HG02885 (cell line): ENCODE data around the gene LPIN1.
"Not testable (repeated sequence)": the region's sequence is repeated elsewhere in the genome, so short reads cannot be mapped to it uniquely, and the experiment has no call there.

Source experiments
- ATAC-seq: cut with Tn5 transposase; IDR thresholded peaks from one replicate; pipeline ENCODE4 v1.9.1; 2021; ENCODE audit warnings: mild to moderate bottlenecking; ENCODE audit not compliant: unreplicated experiment, poor library complexity

LPIN1 gene

DNA sequence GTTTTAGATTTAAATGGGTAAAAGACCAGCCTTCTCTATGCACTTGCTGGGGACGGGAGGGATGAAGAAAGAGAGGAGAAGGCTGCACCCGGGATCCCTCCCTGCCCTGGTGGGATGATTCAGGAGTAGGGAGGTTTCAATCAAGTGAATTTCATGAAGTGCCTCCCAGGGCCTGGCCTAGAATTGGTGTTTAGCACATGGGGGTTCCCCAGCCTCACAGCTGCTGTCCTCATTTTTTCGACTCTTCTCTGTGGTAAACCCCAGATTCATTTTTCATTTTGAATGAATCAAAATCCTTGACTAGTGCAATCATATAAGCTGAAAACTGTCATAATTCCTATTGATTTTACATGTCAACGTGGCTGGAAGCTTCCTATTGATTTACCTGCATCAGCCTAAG, 81.1 kb downstream of the LPIN1 start:
- peak; percentile 32 for ATAC-seq

DNA sequence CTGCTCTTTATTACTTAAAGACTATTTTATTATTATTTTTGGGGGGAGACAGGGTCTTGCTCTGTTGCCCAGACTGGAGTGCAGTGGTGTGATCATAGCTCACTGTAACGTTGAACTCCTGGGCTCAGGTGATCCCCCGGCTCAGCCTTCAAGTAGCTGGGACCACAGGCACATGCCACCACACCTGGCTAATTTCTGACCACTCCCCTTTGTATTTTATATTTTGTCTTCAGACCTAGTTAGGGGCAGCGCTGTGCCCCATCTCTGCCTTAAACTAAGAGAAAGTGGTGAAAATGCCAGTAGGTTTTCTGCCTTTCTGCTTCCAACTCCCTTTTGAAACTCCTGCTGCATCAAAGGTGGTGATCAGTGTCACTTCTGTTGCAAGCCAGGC, 82.5 kb downstream of the LPIN1 start:
- ATAC-seq = no peak

DNA sequence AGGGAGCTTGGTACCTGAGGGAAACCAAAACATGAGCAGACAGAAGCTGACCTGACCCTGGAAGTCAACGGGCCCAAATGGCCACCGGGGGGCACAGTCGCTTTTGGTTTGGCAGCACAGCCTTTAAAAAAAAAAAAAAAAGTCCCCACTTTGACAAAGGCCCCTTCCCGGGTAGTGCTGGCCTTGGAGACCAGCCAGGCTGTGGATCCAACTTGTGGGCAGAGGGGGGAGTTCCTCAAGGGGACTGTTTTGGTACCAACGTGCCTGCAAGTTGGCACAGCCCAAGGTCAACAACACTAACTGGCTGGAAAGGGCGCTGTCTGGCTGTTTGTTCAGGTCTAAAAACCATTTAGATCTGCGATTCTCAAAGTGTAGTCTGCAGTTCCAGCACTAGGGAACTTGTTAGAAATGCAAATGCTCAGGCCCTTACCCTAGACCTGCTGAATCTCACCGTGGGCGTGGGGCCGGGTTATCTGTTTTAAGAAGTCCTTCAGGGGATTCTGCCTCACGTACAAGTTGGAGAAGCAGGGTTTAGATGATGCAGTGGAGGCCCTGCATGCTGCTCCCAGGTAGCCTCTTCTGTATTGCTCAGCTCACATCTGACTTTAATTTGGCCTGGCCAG, 83.0 kb downstream of the LPIN1 start:
- ATAC-seq = peak; percentile 31

DNA sequence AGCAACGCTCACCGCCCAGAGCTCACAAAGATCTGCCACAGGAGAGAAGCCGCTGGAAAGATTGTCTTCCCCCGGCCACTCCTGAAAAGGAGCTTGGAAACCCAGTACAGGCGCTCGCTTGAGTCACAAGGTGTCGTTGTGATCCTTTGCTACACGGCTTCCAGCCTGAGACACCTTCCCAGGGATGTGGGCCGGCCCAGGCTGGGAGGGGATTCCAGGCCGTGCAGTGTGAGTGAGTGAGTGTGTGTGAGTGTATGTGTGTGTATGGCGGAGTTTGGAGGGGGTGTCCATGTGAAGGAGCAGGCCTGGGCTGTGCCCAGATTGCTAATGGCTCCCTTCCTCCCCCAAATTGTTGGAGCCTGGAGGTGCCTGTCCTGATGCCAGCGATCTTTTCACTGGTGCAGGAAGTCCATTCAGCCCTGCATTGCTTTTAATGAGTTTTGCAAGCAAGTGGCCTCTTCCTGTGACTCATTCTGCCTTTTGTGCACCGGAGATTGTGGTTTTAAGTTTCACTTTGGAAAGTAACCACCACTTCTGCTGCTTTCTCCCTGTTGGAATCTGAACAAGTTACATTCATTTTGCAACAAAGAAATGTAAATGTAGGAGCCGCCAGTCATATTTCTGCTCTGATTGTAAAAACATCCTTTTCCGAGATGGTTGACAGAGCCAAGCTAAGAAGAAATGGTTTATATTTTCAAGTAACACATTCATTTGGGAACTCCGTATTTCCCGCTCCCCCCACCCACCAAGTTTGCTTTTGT, 83.7 kb downstream of the LPIN1 start:
- peak; percentile 85 for ATAC-seq

DNA sequence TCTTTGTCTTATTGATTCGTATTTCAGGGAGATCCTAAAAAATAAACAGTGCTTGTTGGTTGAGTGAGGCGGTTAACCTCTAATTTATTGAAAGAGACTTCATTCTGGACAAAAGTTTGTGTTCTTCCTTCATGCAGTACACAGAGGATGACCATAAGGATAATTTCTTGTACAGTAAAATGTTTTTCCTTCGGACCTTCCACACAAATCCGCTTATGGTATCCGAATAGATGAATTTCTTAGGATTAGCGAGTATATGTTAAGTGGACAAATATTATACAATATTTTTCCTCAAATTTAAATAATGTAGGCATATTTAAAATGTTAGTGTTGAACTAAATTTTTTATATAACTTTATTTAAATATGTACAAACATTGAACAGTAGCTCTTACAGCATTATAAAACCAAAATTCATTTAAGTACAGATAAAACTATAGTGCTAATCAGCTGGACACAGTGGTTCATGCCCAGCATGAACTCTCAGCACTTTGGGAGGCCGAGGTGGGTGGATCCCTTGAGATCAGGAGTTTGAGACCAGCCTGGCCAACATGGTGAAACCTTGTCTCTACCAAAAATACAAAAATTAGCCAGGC, 84.4 kb downstream of the LPIN1 start:
- no peak for ATAC-seq

DNA sequence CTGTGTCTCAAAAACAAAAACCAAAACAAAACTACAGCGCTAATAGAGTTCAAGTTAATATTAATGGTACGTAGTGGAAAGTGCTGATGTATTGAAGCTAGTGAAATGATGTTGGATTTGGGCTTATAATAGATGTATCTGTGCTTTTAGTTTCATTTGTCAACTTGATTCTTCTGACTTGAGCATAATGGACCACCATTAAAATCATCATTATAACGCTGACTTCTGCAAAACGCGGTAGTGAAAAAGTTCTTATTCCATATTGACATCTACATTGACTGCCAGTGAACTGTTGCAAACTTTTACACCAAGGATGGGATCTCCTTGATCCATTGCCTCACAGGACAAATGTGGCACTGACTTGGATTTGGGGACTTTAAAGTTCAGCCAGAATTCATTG, 85.0 kb downstream of the LPIN1 start:
- ATAC-seq = no peak

DNA sequence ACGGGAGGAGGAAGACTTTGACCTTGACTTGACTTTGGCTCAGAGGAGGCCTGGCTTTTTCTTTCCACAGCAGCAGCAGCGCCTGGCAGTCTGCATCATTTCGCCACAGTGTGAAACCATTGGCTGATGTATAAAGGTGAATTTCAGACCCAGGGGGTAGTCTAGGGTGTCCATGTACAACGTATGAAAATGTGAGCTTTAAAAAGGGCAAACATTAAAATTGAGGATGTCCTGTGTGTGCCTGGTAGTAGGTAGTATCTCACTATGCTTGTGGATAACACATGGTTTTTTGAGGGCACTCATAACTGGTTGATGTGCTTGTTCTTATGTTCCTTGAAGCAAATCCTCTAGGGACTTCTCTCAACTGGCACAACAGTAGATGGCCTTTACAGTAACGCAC, 86.1 kb downstream of the LPIN1 start:
- no peak for ATAC-seq

DNA sequence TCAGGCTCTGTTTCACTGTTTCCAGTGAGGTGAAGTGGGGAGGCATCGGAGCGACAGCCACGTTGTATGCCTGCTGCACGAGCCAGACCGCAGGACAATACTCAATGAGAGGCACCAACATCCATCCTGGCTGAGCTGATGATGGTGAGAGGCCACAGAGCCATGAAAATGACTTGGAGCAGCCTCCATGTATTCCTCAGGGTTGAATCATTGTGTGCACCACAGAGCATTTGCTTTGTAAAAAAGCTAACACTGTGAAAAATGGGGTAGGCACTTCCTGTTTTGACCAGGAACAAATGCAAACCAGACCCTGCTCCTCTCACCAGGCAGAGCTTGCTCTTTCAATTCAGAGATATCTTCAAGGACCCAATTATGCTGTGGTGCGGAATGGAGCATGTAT, 87.2 kb downstream of the LPIN1 start:
- ATAC-seq = no peak

DNA sequence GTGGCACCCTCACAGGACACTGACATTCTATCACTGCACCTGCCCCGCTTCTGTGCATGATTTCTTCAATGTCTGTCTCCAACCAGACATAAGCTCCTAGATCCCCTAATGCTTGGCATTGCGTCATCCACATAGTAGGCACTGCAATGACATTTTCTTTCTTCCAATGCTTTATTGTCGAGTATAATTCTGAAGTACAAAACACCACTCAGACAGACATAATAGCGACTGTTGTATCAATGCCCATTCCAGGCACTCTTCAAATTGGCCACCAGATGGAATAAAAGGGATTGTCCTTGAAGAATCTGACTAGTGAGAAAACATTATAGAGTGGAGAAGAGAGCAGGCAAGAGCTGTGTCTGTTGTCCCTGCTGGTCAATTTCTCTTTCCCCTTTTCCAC, 89.0 kb downstream of the LPIN1 start:
- ATAC-seq = no peak

DNA sequence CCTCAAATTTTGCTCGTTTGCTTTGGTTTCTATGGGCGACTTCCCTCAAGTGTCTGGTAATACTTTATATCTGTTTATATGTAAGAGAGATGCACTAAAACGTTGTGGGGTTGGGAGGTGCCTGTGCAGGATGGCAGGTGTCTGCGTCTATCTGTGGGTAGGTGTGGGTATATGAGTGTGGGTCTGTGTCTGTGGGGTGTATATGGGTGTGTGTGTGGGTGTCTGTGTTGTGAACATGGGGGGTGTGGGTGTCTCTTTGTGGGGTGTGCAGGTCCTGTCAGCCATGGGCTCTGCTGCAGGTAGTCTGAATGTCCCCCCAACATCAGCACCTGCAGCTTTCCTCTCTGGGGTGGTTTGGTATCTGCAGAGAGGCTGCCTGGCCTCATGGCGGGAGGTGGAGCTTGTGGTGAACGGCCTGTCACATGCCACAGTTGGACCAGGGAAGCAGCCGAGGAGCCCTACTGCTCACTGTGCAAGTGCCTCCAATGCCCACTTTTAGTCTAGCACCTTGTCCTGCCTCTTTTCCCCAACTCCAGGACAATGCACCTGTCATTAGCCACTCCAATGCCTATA, 90.3 kb downstream of the LPIN1 start:
- ATAC-seq = no peak

DNA sequence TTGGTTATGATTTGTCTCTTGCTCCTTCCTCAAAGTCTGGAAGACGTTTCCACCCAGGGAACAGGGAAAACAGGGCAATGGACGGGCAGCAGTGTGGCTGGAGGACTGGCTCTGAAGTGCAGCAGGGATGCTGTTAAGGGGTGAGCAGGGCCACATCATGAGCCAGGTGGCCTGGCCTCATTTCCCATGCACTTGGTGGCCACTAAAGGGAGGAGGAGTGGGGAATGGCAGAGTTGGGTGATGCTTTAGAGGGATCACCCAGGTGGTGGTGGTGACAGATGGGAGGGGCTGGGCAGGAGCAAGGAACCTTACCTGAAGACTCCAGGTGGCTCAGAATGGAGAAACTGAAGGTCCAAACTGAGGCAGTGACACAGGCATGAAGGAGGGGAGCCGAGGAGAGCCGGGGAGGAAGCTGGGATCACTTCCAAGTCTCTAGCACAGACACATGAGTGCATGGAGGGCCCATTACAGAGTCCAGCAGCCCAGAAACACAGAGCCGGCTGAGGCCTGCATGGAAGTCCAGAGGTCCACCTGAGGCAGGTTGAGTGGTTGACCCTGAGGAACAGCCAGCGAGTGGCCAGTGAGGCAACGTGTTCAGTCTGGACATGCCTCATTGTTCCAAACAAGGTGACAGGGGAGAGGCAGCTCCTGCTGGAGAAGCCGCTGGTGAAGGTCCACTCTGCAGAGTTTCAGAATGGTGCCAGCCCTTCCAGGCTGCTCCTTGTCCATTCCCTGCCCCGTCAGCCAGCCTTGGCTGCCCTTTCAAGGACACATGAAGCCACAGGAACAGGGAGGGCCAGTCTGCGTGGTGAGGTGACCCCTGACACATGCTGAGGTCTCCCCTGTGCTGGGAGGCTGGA, 91.7 kb downstream of the LPIN1 start:
- ATAC-seq = no peak

DNA sequence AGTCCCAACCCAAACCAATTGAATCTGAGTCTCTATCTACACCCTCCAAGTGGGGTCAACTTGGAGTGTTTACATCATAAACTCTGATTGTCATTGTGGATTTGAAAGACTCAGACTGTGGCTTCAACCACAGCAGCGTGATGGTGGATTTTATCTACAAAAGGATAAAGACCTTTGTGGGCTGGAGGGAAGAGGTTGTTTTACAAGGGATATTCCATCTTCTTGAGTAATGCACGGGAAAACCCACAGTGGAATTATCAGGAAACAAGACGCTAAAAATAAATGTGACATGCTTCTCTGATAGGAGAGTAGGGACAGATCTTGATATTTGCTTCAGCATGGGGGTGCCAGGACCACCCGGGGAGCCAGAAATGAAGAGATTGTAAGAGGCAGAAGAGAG, 93.5 kb downstream of the LPIN1 start:
- ATAC-seq = no peak

DNA sequence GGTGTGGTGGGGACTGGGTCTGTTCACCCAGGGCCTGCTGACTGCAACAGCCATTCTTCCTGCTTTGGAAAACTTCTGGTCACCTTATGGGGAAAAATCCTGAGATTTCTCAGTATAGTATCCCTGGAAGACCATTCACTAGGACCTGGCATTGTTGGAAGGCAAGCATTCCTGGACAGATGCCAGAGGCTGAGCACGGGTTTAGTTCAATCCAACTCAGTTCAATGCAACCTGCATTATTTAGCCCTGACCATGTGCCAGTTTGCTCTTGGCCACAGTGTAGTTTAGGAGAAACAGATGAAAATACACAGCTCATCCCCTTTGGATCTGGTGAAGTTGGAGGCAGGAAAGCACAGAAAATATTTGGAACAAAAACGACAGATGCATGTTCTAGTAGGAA, 95.9 kb downstream of the LPIN1 start:
- no peak for ATAC-seq

DNA sequence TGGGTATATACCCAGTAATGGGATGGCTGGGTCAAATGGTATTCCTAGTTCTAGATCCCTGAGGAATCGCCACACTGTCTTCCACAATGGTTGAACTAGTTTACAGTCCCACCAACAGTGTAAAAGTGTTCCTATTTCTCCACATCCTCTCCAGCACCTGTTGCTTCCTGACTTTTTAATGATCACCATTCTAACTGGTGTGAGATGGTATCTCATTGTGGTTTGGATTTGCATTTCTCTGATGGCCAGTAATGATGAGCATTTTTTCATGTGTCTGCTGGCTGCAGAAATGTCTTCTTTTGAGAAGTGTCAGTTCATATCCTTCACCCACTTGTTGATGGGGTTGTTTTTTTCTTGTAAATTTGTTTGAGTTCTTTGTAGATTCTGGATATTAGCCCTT, 98.4 kb downstream of the LPIN1 start:
- not testable (repeated sequence) for ATAC-seq

DNA sequence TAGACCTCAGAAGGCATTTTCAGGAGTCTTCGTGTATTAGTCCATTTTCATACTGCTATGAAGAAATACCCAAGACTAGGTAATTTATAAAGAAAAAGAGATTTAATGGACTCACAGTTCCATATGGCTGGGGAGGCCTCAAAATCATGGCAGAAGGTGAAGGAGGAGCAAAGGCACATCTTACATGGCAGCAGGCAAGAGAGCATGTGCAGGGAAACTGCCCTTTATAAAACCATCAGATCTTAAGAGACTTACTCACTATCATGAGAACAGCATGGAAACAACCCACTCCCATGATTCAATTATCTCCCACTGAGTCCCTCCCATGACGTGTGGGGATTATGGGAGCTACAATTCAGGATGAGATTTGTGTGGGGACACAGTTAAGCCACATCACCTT, 101.5 kb downstream of the LPIN1 start:
- not testable (repeated sequence) for ATAC-seq

DNA sequence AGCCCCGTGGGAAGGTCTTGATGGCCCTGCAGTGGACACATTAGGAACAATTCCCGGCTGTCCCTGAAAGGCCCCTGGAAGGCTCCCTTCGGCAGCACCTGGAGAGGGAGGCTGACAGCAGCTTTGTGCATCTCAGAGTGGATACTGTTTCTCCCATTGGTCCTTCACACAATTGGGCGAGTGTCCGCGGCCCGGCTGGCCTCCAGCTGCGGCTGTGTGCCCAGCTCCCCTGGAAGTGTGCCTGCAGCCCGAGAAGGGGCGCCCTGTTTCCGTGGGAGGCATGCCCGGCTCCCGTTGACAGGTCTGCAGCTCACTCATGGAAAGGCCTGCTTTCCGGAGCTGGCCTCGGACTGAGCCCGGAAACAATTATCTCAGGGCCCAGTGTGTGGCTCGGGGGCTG, 103.7 kb downstream of the LPIN1 start:
- no peak for ATAC-seq

DNA sequence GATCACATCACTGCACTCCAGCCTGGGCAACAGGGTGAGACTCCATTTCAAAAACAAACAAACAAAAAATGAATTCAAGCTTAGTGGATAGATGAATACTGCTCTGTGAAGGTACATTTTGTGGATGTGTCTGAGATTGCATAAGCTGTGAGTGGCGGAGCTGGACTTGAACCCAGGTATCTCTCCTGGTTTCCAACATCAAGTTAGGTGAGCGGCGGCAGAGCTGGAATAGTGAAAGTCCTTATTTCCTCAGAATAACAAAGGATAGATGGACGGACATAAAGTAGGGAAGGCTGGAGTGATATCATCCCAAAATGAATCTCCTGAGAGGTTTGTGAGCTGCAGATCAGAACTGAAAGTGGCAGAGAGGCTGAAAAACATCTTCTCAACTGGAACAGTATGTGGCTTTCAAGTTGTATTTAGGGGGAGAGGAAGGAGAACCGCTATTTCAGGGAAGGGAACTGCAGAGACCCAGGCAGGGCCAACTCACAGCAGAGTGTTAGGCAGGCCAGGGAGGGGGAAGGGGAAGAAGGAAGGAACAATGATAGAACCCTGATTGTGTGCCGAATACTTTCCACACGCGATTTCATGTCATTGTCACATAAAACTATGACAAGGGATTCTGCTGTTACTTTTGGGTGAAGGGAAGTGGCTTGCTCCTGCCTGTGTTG, 106.2 kb downstream of the LPIN1 start:
- ATAC-seq = no peak

DNA sequence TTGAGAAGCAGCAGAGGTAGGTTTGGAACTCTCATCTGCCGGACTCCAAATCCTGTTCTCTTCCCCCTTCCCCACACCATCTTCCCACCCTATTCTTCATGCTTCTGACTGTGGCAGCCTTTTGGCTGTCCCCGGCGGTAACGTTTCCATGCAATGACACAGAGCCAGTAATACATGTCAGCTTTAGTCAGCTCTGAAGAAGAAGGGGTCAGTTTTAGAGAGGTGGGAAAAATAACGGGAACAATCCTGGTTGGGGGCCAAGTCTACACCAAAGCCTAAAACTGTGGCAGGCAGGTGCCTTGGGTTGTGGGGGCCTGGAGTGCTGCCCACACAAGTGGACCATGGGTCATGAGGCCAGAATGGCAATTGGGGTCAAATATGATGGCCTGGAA, 106.8 kb downstream of the LPIN1 start:
- ATAC-seq = no peak

DNA sequence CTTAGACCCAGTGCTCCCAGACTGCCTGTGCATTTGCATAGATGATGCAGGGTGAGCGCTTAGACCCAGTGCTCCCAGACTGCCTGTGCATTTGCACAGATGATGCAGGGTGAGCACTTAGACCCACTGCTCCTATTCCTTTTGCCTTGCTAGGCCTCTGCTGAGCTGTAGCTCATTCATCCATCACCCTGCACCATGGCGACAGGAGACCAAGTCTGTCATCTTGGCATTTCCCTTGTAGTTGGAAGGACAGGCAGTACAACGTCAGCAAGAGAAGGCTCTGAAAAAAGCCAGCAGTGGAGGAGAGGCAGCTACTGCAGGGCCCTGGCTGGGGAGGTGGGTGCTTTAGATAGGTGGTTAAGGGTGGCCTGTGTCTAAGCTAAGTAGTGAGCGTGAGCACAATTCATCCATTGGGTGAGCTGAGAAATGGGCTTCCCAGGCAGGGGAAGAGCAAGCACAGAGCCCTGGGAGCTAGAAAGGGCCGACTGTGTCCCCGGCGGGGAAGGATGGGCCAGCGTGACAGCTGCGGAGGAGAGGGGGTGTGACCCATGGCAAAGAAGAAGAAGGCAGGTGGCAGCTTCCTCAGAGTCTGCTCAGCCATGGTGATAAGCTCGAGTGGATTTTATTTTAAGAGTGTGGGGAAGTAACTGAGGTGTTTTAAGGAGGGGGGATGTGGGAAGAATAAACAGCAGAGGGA, 108.8 kb downstream of the LPIN1 start:
- ATAC-seq = no peak
